GM19395 (cell line): Measurements from ENCODE around the gene CAMTA1.

Source experiments
- ATAC-seq: cut with Tn5 transposase; IDR thresholded peaks from one replicate; pipeline ENCODE4 v1.9.1; 2021; ENCODE audit warnings: mild to moderate bottlenecking, moderate library complexity; ENCODE audit not compliant: unreplicated experiment

CAMTA1 gene

DNA sequence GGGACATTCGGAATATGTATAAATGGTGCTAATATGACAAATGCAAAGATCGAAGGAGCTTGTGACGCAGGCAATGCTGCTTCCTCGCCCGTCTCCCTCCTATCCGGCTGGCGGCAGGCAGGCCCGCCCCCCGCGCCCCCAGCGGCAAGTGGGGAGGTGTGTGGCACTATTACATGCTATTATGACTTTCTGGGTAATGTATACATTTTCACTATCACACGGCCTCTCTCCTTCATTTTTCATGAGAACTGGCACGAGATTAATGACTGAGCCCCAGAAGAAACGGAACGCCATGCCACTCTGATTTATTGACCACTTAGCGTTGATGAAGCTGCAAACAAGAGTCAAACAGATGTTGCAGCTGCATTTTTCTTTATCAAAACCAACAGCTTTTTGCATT lies 846.9 kb downstream of the CAMTA1 start:
- no peak for ATAC-seq

DNA sequence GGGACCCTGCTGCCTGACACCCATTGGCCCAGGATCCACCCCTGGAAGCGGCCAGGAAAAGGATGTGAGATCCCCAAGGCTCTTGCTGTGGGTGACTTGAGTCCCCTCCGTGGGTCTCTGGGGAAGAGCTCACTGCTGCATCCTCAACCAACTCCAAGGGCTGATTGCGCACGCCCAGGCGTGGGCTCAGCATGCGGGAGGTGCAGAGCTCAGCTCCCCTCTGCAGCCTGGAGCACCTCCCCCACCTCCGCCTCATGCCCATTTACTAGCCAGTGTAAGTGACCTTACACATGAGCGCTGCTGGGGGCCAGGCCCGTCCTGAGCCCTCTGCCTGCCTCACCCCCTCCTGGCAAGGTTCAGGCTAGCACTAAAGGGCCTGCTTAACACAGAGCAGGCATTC lies 847.4 kb downstream of the CAMTA1 start:
- ATAC-seq = no peak

DNA sequence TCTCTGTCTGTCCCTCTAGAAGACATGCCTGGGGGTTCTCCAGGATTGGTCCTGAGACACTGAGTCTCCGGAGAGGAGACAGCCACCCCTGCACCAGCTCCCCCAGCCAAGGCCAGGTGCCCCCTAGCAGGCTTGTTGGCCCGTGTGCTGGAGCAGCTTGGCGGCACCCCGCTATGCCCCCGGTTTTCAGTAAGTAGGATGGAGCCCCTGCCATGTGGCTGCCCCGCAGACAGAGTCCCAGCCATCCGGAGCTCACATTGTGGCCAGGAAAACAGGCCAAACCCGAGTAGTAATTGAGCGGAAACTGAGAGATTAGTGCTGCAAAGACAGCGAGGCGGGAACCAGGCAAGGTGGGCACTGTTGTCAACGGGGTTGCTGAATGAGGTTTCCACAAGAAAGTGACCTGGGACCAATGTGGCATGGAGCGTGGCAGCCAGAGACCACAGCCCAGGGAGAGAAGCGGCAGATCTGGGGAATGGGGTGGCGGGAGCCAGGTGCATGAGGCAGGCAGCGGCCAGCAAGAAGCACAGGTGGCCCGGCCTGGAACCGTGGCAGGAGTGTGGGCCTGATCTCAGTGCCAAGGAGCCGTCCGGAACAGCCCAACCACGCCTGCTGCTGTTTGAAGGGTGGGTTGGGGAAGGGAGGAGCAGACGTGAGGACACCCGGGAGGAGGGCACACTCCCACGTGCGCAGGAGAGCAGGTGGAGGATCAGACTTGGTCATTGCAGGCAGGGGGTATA lies 848.4 kb downstream of the CAMTA1 start:
- ATAC-seq = no peak

DNA sequence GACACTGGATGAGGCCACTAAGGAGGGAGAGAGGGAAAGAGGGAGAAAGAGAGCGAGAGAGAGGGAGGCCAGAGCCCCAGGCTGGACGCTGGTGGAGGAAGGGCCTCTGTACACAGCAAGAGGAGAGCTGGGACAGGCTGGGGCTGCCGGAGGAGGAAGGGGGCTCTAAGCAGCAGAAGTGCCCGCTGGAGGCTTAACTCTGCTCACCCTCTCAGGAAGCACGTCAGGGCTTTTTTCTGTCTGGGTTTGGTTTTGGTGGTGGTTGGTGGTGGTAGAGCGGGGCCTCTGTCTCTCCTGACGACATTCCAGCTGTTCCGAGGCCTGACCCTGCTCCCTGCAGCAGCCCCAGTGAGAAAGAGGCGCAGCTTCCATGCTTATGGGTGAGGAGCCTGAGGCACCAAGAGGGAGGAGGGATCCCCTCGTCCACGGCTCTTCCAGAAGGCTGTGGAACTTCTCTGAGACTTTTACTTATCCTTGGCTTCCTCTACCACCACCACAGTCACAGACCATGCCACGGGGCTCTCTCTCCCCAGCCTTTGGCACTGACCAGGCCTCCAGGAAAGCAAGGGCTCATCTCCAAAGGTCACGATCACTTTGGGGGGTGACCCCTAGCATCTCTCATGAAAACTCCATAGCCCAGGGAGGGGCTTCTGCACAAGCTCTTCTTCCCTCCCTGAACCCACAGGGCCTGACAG lies 849.4 kb downstream of the CAMTA1 start:
- no peak for ATAC-seq

DNA sequence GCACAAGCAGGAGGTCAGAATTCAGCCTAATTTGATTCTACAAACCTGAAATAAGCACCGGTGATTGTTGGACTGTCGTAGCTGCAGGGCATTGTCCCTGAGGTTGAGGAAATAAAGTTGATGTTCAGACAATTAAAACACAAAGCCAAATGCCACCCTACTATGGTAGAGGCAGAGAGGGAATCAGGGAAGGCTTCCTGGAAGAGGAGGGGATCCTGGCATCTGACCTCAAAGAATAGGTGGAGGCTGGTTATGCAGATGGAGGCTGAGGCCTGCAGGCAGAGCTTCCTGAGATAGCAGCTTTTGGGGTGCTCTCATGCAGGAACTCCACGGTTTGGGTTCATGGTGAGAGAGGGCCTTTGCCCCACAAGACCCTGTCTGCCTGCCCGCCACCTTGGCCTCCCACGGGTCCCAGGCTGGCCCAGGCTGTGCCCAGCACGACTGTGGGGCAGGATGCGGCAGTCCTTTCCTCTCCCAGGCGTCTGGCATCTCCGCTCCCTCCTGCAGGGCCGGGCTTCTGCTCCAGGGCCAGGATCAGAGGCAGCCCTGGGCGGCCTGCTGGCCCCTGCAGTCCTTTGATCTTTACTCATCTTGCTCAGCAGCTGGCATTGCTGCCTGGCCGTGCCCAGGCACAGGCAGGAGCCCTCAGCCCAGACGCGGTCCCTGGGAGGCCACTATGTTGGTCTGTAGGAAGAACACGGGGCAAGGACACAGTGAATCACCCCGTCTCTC lies 851.7 kb downstream of the CAMTA1 start:
- no peak for ATAC-seq

DNA sequence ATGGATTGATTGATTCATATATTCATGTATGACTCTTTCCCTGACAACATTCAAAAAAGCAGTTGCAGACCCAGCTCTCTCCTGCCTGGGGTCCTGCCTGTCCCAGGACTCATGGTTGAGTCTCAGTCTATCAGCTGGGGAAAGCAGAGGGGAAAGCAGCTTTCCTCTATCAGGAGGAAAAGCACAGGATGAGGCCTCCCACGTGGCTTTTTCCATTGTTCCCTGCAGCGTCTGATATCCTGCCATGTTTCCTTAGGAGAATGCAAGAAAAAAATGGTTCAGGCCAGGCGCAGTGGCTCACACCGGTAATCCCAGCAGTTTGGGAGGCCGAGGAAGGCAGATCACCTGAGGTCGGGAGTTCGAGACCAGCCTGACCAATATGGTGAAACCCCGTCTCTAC lies 852.8 kb downstream of the CAMTA1 start:
- ATAC-seq = no peak

DNA sequence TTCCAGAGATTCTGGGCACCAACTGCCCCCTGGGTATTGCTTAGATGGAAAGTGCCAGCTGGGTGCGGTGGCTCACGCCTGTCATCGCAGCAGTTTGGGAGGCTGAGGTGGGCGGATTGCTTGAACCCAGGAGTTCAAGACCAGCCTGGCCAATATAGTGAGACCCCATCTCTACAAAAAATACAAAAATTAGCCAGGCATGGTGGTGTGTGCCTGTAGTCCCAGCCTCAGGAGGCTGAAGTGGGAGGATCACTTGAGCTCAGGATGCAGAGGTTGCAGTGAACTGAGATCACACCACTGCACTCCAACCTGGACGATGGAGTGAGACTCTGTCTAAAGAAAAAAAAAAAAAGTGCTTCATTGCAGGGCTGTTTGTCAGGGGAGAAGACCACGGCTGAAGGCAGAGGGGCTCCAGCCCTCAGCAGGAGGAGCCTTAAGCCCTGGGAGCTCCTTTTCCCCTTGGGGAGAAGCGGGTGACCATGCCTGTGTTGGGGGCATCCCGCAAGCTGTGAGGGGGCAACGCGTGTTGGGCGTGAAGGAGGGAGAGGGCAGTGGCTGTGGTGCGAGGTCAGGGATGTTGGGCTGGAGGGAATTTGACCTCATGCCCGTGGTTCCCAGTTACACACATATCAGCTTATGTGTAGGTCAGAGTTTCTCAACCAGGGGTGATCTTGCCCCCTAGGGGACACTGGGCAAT lies 854.3 kb downstream of the CAMTA1 start:
- ATAC-seq = no peak

DNA sequence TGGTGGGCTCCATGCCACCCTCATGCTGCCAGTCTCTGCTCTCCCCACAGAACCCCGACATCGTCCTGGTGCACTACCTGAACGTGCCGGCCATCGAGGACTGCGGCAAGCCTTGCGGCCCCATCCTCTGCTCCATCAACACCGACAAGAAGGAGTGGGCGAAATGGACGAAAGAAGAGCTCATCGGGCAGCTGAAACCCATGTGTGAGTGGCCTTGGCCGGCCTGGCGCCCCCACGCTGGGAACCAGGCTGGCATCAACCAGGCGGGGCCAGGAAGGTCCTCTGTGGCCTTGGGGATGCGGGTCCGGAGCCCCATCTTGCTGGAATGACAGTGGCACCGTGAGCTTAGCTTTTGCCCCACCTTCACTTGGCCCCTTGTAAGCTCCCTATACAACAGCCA lies 855.1 kb downstream of the CAMTA1 start:
- no peak for ATAC-seq

DNA sequence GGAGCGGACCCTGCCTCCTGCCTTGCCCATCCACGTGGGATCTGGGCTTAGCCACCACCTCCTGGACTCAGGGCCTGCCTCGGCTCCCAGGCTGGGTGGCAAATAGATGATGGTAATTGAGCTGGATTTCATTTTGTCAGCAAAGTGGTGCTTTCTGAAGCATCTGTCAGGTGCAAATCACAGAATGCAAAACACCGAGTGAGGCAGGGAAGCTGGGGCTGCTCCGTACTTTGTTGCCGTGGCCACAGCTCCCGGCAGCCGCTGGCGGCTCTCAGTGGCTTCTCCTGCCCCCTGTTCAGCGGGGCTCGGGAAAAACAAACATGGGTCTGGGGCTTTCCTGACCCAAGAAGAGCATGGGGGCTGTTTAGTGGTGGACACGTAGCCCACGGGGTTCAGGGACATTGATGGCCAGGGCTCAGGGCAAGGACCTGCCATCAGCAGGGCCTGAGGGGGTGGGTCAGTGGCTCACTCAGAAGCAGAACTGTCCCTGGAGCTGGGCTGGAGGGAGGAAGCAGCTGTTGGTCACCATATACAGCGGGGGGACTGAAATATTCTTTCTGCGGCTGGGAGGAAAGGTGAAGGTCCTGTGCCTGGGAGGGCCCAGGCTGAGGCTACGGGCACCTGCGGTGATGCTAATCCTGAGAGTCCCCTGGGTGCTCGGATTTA lies 855.8 kb downstream of the CAMTA1 start:
- ATAC-seq = no peak

DNA sequence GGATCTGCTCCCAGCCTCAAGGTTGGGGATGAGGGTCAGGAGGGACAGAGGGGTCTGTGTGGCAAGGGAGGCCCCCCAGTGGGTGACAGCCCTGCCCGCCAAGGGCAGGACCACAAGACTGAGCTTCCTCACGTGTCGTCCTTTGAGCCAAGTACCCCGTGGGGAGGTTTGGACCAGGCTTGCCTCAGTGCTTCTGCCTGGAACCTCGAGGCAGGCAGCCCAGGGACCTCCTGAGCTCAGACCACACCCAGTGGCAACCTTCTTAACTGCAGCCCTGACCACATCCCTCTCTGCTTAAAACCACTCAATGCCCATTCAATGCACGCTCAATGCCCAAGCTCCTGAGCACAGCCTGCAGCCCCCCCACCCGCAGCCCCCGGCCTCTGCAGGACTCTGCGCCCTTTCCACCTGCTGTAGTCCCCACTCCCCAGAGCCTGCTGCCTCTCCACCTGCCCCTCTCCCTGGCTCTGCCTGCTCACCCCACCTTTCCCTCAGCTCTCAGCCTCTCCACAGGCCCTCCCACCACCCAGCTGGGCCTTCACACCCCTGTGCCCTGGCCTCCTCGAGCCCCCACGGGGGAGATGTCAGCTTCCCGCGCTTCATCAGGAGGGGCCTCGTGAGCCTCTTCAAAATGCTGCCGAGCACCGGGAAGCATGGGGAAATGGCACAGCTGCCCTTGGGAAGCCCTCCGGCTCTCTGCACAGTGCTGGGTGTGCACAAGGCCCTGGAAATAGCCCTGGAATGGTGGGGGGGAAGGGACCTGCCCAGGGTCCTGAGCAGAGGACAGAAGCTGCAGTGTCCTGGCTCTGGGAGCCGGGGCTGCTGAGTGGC lies 856.5 kb downstream of the CAMTA1 start:
- ATAC-seq = no peak

DNA sequence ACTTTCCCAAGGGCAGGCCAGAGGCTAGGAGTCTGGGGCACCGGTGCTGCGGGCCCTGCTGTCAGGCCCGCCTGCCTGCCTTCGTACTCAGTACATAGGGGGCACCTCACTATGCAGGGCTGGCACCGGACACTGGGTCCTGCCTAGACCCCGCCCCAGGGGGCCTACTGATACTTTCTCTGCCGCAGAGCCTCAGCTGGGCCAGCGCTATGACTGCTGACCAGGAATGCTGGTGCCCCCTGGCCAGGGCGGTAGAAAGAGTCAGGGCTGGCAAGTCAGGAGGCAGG lies 857.1 kb downstream of the CAMTA1 start:
- ATAC-seq = no peak

DNA sequence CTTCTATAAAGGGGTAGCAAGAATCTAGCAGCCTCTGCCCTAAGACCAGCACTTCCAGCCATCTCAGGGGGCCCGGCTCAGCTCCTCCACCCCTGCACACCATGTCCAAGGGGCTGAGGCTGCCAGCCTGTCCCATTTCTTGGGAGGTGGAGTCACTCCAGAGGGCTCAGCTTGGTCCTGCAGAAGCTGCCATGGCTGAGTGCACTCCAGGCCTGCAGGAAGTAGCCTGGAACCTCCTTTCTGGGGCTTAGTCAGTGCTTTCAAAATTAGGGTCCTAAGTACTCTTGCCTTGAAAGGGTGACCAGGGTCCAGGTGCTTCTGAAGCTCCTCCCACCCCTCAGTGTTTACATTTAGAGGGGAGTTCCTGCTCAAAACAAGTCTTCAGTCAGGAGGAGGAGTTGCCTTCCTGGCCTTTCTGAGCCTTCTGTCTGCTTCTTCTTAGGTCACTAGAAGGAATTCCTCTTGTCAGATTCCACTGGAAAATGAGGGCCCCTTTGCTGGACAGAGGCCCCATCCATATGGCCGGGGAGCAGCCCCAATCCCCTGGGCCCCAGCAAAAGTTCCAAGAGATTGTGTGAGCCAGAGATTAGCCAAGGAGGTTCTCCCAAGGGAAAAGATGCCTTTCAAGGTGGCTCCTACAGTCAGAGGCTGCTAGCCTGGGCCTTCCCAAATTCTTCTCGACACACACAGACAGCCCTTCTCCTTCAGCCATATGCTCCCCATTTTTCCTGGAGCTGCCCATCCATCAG lies 857.7 kb downstream of the CAMTA1 start:
- no peak for ATAC-seq

DNA sequence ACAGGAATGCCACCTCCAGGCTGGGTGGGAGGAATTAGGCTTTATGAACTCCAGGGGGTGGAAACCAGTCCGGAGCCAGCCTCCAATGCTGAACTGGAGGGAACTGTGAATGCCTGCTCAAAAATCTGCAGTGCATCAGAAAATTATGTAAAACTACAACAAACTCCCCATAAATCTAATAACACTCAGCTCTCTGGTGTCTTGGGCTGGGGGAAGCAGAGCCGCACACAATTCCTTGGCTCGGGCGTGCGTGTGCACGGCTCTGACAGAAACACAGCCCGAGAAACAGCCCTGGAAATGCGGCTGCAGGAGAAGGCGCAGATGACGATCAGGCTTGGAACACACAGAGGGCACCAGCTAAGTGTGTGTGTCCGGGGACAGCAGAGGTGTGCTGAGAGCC lies 858.3 kb downstream of the CAMTA1 start:
- no peak for ATAC-seq

DNA sequence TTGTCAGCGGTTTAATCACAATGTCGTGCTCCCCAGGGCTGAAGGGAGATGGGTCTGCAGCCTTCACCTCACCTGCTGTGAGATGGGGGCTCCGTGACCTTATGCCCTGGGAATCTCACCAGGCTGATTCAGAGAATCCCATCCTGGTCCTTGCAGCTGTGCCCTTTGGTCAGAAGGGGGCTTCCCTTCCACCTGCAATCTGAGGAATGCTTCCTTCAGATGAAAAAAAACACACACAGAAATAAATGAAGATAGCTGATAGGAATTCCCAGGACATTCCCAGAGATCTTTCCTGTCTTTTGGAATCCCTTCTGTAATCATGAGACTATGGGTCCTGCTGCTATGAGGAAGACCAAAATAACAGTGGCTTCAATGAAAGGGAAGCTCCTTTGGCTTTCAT lies 858.8 kb downstream of the CAMTA1 start:
- no peak for ATAC-seq

DNA sequence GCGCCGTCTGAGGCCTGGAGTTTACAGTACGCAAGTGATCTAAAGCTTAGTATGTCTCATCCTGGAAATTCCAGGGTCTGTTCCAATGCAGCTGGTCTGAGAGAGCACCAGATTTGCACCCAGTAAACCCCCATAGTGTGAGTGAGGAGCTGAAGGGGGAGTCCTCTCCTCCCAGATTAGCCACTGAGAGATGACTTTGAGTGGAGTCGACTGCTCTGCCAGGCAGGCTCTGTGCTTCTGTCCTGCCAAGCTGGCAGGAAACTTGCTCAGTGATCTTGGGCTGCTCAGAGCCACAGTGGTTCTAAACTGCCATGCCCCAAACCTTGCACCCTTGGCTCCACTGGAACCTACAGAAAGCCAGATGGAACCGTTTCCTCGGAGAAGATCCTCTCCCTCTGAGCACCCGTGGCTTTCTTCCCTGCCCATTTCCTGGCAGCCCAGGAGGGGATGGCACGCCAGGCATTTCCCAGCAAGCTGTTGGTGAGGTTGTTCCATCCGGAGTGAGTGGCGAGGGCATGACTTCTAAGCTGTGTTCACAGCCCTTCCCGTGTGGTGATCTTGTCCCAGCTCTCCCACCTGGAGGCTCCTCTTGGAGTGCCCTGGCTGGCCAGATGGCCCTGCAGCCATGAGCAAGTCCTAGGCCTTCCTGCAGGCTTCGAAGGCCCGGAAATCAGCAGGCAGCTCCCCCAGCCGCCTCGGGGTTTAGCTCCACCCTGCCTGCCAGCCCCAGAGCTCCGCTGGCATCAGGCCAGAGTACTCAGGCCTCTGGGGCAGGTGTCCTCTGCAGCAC lies 859.9 kb downstream of the CAMTA1 start:
- ATAC-seq = no peak

DNA sequence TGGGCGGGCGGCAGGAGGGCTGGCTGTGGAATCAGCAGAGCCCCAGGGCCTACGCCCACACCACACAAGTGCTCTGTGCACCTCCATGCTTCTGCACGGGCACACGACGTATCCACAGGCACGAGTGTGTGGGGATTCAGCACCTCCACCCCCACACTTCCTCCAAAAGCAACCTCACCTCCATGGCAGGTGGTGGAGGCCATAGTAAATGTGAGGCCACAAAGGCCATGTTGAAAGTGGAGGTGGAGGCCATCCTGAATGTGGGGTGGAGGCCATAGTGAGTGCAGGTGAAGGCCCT lies 860.4 kb downstream of the CAMTA1 start:
- ATAC-seq = no peak

DNA sequence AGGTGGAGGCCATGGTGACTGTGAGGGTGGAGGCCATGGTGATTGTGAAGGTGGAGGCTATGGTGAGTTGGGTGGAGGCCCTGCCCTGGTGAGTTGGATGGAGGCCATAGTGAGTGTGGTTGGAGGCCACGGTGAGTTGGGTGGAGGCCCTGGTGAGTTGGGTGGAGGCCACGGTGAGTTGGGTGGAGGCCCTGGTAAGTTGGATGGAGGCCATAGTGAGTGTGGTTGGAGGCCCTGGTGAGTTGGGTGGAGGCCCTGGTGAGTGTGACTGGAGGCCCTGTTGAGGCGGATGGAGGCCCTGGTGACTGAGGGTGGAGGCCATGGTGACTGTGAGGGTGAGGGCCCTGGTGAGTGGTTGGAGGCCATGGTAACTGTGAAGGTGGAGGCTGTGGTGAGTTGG lies 860.9 kb downstream of the CAMTA1 start:
- ATAC-seq = no peak

DNA sequence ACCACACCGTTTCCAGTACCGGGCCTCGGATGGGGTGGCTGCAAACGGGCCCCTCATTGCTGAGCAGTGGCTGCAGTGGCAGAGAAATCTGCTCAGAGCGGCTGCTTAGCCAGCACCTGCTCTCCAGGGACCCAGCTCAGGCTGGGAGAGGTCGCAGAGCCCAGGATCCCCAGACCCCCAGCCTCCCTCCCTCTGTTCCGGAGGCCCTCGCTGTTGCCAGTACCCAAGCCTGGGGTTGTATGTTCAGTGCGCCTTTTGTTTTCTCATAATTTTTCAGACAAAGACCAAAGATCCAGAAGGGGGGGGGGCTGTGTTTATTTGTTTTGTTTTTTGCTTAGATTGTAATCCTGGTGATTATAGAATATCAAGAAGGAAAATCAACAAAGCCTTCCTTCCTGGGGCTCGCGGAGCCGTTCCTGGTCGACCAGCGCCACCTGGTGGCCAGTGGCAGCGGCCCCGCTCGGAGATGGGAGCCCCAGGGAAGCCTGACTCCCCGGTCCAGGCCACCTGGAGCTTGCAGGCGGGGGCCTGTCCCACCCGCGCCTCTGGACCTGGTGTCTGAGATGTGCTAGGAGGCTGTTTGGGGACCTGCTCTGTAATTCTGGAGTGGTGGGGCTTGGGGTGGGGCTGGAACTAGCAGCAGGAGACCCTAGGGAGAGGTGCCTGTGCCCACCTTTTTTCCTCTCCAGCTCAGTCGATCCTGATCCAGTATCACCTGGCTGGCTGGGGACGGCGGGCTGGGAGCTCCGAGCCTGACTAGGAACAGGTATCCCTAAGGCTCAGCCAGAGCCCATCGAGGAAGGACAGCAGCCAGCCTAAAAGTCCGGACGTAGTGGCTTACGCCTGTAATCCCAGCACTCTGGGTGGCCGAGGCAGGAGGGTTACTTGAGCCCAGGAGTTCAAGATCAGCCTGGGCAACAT lies 862.0 kb downstream of the CAMTA1 start:
- ATAC-seq = no peak
